Mesenteric fat pad (tissue), 1 donor: ENCODE data around the gene HPCA. TPM values are rescaled to one million over a fixed set of nuclear protein-coding genes. Genes with fewer than 3 reads are reported as not detected.
A peak's percentile ranks its signal among the peaks of the same experiment; 100 is the strongest.

Source experiments
- DNase-seq: peaks from one replicate; pipeline ENCODE4 v3.0.0-alpha.2; 2020; ENCODE audit warnings: low spot score
- total RNA-seq: library from RNA; stranded (reverse); fragmentation: NEBNext Ultra II Directional; extraction: Animal tissue kit (Norgen Biotek cat#: 25700); gene quantifications from one replicate; pipeline ENCODE4 v1.2.1, GENCODE V29; 2021
- donor health status: DM: yes; HTN: yes; CAD: no.

HPCA gene
- total RNA-seq, 1 donor from 2014 or later, result not detected

DNA sequence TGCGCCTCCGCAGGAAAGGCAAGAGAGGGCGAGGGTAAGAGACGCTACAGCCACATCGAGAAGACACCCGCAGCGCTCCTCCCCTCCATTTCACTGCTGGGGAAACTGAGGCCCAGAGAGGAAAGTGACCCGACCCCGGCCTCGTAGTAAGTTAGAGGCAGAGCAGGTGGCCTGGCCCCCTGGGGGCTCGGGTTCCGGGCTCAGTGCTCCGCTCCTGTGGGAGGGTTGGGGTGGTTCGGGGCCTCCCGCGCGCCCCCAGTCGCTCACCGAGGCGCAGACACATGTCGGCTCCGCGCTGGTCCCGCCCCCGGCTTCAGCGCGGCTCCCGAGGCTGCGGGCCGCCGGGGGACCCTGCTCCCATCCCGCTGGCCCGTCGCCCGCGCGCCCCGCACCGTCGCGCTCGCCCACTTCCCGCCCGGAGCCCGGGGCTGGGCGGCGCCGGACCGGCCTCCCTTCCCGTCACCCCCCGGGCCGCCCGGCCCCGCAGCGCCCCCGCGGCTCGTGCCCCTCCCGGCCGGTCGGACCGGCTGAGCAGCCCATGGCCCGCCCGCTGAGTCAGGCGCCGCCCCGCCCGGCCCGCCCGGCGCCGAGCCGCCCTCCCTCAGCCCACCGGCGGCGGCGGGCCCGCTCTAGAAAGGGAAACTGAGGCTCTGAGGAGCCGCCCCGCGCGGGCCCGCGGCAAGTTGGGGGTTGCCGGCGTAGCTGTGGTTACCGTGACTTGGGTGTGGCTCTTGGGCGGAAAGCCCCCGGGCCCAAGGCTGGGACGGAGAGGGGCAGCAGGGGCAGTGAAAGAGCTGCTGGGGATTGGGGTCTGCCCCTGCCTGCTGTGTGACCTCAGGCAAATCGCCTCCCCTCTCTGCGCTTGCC lies 14.9 kb downstream of the HPCA start, which contains the start of gene TMEM54:
Gene TMEM54, minus strand, starts transcription at position 434 of the 867 bp plus-strand sequence. Its CDS starts 151 bp downstream, at position 283.
- no peak for DNase-seq

DNA sequence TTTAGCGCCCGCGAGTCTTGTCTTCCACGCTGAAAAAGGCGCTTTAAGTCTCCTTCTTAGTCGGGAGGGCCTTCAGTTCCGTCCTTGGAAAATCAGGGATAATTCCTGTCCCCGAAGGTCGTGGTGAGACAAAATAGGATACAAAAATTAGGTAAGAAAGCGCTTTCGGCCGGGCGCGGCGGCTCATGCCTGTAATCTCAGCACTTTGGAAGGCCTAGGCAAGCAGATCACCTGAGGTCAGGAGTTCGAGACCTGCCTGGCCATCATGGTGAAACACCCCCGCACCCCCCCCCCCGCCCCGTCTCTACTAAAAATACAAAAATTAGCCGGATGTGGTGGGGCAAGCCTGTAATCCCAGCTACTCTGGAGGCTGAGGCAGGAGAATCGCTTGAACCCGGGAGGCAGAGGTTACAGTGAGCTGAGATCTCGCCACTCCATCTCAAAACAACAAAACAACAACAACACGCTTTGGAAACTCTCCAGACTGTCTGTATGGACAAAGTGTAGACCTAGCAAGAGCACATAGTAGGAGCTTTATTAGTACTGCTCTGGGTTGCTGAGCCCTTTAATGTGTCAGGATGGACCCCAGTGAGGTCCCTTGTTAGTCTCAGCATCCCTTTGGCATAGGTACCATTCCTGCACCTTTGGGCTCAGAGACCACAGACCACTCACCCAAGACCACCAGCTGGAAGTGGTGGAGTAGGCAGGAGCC lies 15.7 kb downstream of the HPCA start:
- no peak for DNase-seq

DNA sequence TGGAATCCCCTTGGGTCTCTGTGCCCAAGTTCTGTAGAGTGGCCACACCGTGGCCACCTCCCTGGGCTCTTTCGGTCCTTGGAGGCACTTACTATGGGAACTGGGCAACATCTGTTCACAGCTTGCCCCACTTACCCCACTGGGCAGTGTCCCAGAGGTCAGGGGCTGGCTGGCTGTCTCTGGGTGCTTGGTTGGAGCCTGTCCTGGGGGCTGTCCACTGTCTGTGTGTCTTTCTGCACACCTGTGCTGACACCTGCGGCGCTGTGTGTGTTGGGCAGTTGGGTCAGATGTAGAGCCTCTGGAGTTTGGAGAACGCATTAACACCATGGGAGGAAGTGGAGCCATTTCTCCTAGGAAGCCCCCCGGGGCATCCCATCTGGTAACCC lies 16.2 kb downstream of the HPCA start:
- no peak for DNase-seq

DNA sequence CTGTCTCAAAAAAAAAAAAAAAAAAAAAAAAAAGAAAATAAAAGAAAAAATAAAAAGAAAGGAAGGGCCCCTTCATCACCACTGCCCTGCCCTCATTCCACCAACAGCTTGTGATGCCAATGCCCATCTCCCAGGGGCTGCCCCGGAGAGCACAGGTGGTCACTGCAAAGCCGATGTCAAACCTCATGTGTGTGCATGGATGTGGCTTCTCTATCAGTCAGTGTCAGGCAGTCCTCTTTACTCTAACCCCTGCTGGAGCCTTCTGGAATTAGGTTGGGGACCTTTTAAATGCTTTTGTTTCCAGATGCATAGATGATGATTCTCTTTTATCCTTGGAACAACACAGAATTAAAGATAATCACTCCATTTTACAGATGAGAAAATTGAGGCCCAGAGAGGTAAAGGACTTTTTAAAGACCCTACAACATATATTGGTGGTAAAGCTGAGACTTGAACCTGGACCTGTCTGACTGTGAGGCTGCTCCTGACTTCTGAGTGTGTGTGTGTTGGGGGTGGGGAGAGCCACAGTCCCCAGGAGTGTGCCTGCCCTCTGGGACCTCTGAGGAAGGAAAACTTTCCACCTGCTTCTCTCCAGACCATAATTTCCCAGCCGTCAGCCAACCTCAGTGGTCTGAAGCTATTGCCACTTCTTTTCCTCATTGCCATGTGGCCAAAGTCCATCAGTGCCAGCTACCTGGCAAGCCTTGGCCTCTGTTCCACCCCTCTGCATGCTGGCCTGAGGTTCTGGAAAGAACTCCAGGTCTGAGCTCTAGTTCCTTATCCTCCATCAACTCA lies 17.9 kb downstream of the HPCA start:
- DNase-seq, result peak; percentile 57

DNA sequence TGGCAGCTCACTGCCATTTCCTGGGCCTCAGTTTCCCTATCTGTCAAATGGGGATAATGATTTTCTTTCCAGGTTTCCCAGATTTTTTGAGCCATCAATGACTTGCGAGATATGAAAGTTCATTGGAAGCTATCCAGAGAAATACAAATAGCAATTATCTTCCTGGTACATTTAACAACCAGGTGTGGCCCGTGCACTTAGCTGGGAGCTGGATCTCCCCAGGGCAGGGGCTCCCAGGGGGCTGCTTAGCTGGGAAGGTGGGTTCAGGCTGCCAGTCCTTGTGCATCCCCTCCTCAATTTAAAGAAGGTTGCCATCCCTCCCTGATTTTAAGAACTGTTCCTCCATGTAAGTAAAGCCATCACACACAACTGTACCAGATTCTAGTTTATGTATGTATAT lies 18.5 kb downstream of the HPCA start:
- DNase-seq, result peak; percentile 16

DNA sequence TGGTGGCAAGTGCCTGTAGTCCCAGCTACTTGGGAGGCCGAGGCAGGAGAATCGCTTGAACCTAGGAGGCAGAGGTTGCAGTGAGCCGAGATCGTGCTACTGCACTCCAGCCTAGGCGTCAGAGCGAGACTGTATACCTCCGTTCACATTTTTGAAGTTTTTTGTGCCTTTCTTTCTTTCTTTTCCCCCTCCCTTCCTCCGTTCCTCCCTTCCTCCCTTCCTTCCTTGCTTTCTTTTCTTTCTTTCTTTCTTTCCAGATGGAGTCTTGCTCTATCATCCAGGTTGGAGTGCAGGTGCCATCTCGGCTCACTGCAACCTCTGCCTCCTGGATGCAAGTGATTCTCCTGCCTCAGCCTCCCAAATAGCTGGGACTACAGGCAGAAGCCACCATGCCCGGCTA lies 19.3 kb downstream of the HPCA start:
- DNase-seq, result peak; percentile 22

DNA sequence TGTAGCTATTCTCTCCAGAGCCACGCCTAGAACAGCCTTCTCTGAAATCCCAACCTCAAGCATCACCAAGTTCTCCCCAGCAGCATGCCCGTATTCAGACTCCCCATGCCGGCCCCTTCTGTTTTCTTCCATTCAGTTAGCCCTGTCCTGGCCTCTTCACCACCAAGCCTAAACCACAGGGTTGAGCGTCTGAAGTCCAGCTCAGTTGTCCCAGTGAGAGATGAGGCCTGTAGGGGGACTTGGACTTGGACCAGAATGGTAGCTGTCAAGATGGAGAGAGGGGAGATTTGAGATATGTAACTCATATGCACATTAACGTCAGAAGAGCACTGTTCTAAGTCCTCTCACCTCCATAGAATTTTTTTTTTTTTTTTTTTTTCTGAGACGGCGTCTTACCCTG lies 20.4 kb downstream of the HPCA start:
- peak; percentile 24 for DNase-seq

- no peak for DNase-seq
These were observed 21.1 kb downstream of the HPCA start for GRCh38 chr1:32907435-32907834.

GRCh38 chr1:32910319-32910718 lies 24.0 kb downstream of the HPCA start:
- no peak for DNase-seq

- no peak for DNase-seq
These were observed 29.7 kb downstream of the HPCA start for GRCh38 chr1:32915766-32916706.

DNA sequence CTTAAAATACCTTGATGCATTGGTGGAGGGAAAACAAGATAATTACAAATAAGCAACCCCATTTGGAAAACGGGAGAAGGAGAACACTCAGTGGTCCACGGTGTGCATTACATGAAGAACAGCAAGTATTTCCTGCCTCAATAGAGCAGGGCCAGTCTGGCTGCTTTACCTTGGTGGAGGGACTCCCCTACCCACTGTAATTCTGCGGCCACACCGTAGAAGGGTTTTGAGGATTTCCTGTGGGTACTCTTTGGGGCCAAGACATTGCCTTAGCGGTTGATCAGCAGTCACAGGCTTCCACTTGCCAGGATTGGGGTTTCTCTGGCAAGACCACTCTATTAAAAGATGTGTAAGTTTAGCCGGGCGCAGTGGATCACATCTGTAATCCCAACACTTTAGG lies 31.2 kb downstream of the HPCA start:
- no peak for DNase-seq

DNA sequence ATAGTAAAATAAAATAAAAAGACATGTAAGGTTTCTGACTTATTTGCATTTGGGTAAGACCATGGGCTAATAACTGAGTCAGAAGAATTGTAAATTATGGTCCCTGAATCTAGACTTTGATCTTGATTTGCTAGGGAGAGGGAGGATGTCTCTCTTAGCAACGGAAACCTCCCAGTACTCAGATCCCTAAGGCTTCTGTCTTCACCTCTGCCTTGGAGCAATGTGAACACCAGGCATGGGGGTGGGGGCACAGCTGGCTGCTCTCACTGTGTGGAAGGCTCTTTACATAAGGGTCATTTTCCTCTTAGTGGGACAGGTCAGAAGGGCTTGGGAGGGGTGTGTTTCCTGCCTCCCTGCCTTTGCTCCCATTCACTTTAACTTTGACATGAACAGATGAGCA lies 31.9 kb downstream of the HPCA start:
- DNase-seq, result no peak

GRCh38 chr1:32919811-32920733 lies 33.8 kb downstream of the HPCA start:
- no peak for DNase-seq

- DNase-seq, result no peak
These were observed 34.5 kb downstream of the HPCA start for GRCh38 chr1:32920833-32921232.

DNA sequence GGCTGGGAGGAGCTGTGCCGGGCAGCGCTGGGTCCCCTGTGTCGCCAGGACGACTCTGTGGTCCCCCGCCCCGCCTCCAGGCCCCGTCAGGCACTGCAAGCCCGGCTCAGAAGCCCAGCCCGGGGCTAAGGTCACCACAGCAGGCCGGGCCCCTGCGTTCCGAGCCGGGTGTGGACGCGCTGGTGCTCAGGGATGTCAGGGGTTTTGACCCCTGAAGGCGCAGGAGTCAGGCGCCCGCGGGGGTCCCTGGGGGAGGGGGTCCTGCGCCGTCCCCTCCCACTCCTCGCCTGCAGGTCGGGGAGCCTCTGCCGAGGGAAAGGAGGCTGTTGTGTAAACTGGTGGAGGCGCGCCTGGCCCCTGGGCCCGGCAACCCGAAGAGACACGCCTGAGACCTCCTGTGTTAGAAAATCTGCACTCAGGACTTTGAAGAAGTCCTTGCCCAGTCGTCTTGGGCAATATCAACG lies 38.6 kb downstream of the HPCA start:
- DNase-seq, result no peak

DNA sequence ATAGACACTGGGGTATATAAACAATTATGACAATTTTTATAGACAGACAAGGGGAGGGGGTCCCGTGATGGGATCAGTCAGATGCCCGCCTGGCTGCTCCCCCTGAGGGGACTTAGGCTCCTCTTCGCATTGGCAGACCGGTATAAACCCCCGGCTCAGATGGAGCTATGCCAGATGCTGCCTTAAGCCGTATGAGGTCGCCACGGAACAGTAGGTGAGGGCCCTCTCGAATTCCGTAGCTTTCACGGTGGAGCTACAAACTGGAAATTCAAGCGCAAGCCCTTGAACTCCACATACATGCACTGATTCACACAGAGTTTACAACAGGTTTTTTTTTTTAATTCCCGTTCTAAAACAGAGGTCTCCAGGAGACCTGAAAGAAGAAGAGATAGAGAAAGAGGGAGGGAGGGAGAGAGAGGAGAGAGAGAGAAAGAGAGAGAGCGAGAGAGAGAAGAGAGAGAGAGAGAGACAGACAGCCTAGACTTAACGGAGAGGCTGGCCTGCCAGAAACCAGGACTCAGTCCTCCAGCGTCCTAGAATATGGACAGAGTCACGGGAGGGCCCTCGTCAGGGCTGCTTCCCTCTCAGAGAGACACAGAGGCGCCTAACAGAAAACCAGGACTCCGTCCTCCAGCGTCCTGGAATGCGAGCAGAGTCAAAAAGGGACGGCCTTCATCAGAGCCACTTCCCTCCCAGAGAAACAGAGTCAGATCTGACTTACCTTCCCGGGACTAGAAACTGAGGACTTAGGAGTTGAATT lies 39.3 kb downstream of the HPCA start:
- no peak for DNase-seq

- DNase-seq, result no peak
These were observed 40.3 kb downstream of the HPCA start for GRCh38 chr1:32926562-32926961.

GRCh38 chr1:32927441-32927840 lies 41.1 kb downstream of the HPCA start:
- DNase-seq, result no peak

GRCh38 chr1:32928285-32928684 lies 42.0 kb downstream of the HPCA start:
- no peak for DNase-seq
